HEK293T (cell line): ENCODE measurements around the gene CYP26C1.

Experiments
- L3MBTL2 ChIP-seq: fragments of 450-650 bp; conservative IDR thresholded peaks from 2 replicates; pipeline ENCODE4 v1.6.1; 2016; ENCODE audit warnings: mild to moderate bottlenecking
- SUZ12 ChIP-seq: fragments of 450-650 bp; IDR thresholded peaks from 2 replicates; pipeline ENCODE4 v1.6.1; 2016; ENCODE audit warnings: mild to moderate bottlenecking

- no peak for TF ChIP-seq SUZ12
- TF ChIP-seq L3MBTL2: no peak
Measured at GRCh38 chr10:93032809-93033137, 27.8 kb upstream of the CYP26C1 start.
